Mammary epithelial cell (primary cell): ENCODE results near the gene LUC7L.

ENCODE experiments used
- EZH2 ChIP-seq: IDR thresholded peaks from 2 replicates; pipeline ENCODE4 v1.6.1; 2012; ENCODE audit warnings: low read length, inconsistent platforms, borderline replicate concordance
- TF ChIP-seq, protein P1 (sequence below), 2 donors: IDR thresholded peaks in 1 of 2; conservative IDR thresholded peaks in 1 of 2; 2 replicates each; pipeline ENCODE4 v1.5.1; 2011 to 2012; ENCODE audit warnings: inconsistent platforms in 2 of 2, low read length in 2 of 2, mild to moderate bottlenecking in 2 of 2, control low read depth in 1 of 2, low read depth in 1 of 2; ENCODE audit not compliant: insufficient read depth in 1 of 2; ENCODE audit errors: extremely low read depth in 1 of 2

- TF ChIP-seq, protein P1, sequence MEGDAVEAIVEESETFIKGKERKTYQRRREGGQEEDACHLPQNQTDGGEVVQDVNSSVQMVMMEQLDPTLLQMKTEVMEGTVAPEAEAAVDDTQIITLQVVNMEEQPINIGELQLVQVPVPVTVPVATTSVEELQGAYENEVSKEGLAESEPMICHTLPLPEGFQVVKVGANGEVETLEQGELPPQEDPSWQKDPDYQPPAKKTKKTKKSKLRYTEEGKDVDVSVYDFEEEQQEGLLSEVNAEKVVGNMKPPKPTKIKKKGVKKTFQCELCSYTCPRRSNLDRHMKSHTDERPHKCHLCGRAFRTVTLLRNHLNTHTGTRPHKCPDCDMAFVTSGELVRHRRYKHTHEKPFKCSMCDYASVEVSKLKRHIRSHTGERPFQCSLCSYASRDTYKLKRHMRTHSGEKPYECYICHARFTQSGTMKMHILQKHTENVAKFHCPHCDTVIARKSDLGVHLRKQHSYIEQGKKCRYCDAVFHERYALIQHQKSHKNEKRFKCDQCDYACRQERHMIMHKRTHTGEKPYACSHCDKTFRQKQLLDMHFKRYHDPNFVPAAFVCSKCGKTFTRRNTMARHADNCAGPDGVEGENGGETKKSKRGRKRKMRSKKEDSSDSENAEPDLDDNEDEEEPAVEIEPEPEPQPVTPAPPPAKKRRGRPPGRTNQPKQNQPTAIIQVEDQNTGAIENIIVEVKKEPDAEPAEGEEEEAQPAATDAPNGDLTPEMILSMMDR (conservative IDR thresholded peaks at IDR 0.05 in 1 of 2, IDR thresholded peaks at IDR 0.05 in 1 of 2; ENCODE audit: extremely low read depth in 1 of 2, insufficient read depth in 1 of 2, low read depth in 1 of 2, low read length in 2 of 2), result no peak
- no peak for TF ChIP-seq EZH2
Observed at GRCh38 chr16:175011-175949, 54.0 kb downstream of the LUC7L start.
